CD4-positive, alpha-beta T cell (primary cell): Measurements from ENCODE around the gene SECTM1. TPM values are rescaled to one million over a fixed set of nuclear protein-coding genes. Genes with fewer than 3 reads are reported as not detected.
A peak's percentile ranks its signal among the peaks of the same experiment; 100 is the strongest.

Experiments used
- ATAC-seq: fragments of 200-7000 bp; cut with Tn5 transposase; one replicate; pipeline ENCODE4 v1.10.0; 2022; ENCODE audit warnings: mild to moderate bottlenecking; ENCODE audit not compliant: poor library complexity
- CTCF ChIA-PET: fragments of 350-600 bp; sonication (Branson Sonifier 250); formaldehyde crosslinking; loops from one replicate; lab custom pipeline; 2021; ENCODE audit warnings: antibody characterized with exemption, inconsistent platforms; lab: Charles Lee
- POLR2A ChIA-PET: fragments of 350-600 bp; sonication (Branson Sonifier 250); formaldehyde crosslinking; loops from one replicate; lab custom pipeline; 2021; ENCODE audit warnings: antibody characterized with exemption, inconsistent platforms; lab: Charles Lee
- DNase-seq, 14 experiments: peaks; one replicate each; pipeline ENCODE4 v3.0.0-alpha.2; 2013 to 2020; ENCODE audit warnings: mixed read lengths in 2 of 14
- H3K27ac ChIP-seq, 2 donors: one replicate each; pipeline versions ENCODE4 v1.5.1 to v1.7.0; 2013; ENCODE audit warnings: low read length in 2 of 2, low read depth in 1 of 2, mild to moderate bottlenecking in 1 of 2
- H3K27me3 ChIP-seq, 2 experiments: 1 replicate in 1 of 2; 2 replicates in 1 of 2; pipeline versions ENCODE4 v1.6.1 to v1.7.0; 2013; ENCODE audit warnings: low read length in 2 of 2, control low read depth in 1 of 2, mild to moderate bottlenecking in 1 of 2, moderate library complexity in 1 of 2; ENCODE audit not compliant: insufficient read depth in 2 of 2, control insufficient read depth in 1 of 2
- H3K36me3 ChIP-seq: one replicate; pipeline ENCODE4 v1.6.1; 2013; ENCODE audit warnings: low read length, control low read depth; ENCODE audit not compliant: insufficient read depth
- H3K4me1 ChIP-seq: one replicate; pipeline ENCODE4 v1.6.1; 2013; ENCODE audit warnings: low read length, control low read depth; ENCODE audit not compliant: insufficient read depth
- H3K4me3 ChIP-seq: one replicate; pipeline ENCODE4 v1.5.1; 2013; ENCODE audit warnings: mild to moderate bottlenecking, low read length, moderate library complexity
- H3K9me3 ChIP-seq, 2 experiments: 1 replicate in 1 of 2; 2 replicates in 1 of 2; pipeline versions ENCODE4 v1.6.1 to v1.7.0; 2013; ENCODE audit warnings: low read length in 2 of 2, mild to moderate bottlenecking in 2 of 2, control low read depth in 1 of 2, moderate library complexity in 1 of 2; ENCODE audit not compliant: control insufficient read depth in 1 of 2, insufficient read depth in 1 of 2
- H3K27ac Mint-ChIP-seq: one replicate; pipeline ENCODE4 v1.8.0; 2020; ENCODE audit warnings: mixed read lengths
- H3K27me3 Mint-ChIP-seq: one replicate; pipeline ENCODE4 v1.8.0; 2021; ENCODE audit warnings: mixed read lengths
- H3K36me3 Mint-ChIP-seq: one replicate; pipeline ENCODE4 v1.8.0; 2021; ENCODE audit warnings: low read depth, mixed read lengths
- H3K4me1 Mint-ChIP-seq: one replicate; pipeline ENCODE4 v1.8.0; 2021; ENCODE audit warnings: low read depth, mixed read lengths
- H3K4me3 Mint-ChIP-seq: one replicate; pipeline ENCODE4 v1.8.0; 2020; ENCODE audit warnings: mild to moderate bottlenecking, mixed read lengths
- H3K9me3 Mint-ChIP-seq: one replicate; pipeline ENCODE4 v1.8.0; 2020; ENCODE audit warnings: mixed read lengths
- CTCF ChIP-seq: fragments of 200-600 bp; IDR thresholded peaks from one replicate; pipeline ENCODE4 v1.8.0; 2022; ENCODE audit warnings: antibody characterized with exemption, mild to moderate bottlenecking
- intact Hi-C, 2 experiments: fragments of 100-400 bp; cut with DNase I in 1 of 2; cut with micrococcal nuclease in 1 of 2; formaldehyde crosslinking; loops; one replicate each; pipeline versions ENCODE4 v1.15.1 to v1.9.0; 2023 to 2025; cut with DNase I, micrococcal nuclease
- total RNA-seq, 174 experiments: library from RNA in 2 of 174; stranded (reverse) in 2 of 174; gene quantifications; one replicate each; pipeline ENCODE4 v1.2.3 and lab custom pipeline; 2021 to 2026

Gene SECTM1
- total RNA-seq, 2 experiments from 2014 or later = 2.1 to 3.1 TPM

GRCh38 chr17:82287868-82288801 is 45.4 kb downstream of the SECTM1 start:
- H3K9me3 ChIP-seq = peaks cover 0 to 4% of the 10 kb centered on the region in 2 experiments
- DNase-seq (no peak), ATAC-seq (no peak)
- Mint-ChIP-seq H3K36me3 (peaks cover 5% of the 10 kb centered on the region), H3K27me3 (no peaks in the 10 kb centered on the region), H3K9me3 (no peaks in the 10 kb centered on the region), H3K4me1 (peaks cover 17% of the 10 kb centered on the region), H3K4me3 (peak overlapping the region; percentile 20), H3K27ac (no peak overlapping the region)
- intact Hi-C loops = no loop called here
- ChIA-PET POLR2A (interaction anchor here (1.4 kb wide), 1 partner anchor 10 kb away, joined by 4 read pairs; no protein-coding TSS in a partner anchor), CTCF (no interaction called here)
- no peaks in the 10 kb centered on the region for H3K36me3 ChIP-seq
- no peak overlapping the region for H3K27ac ChIP-seq
- no peak for TF ChIP-seq CTCF
- H3K27me3 ChIP-seq = no peaks in the 10 kb centered on the region
- peaks cover 17% of the 10 kb centered on the region for H3K4me1 ChIP-seq
- H3K4me3 ChIP-seq = no peak overlapping the region

GRCh38 chr17:82287013-82287867 is 46.3 kb downstream of the SECTM1 start:
- ChIA-PET POLR2A (no interaction called here), CTCF (no interaction called here)
- H3K27ac ChIP-seq = no peak overlapping the region
- H3K4me3 ChIP-seq = no peak overlapping the region
- Mint-ChIP-seq H3K4me3 (no peak overlapping the region), H3K9me3 (no peaks in the 10 kb centered on the region), H3K36me3 (no peaks in the 10 kb centered on the region), H3K27ac (no peak overlapping the region), H3K4me1 (peaks cover 12% of the 10 kb centered on the region), H3K27me3 (no peaks in the 10 kb centered on the region)
- H3K36me3 ChIP-seq = no peaks in the 10 kb centered on the region
- peaks cover 23% of the 10 kb centered on the region for H3K4me1 ChIP-seq
- DNase-seq (no peak), ATAC-seq (no peak)
- H3K27me3 ChIP-seq = no peaks in the 10 kb centered on the region
- intact Hi-C loops = no loop called here
- peaks cover 0 to 4% of the 10 kb centered on the region in 2 experiments for H3K9me3 ChIP-seq
- TF ChIP-seq CTCF = no peak

GRCh38 chr17:82285141-82285540 is 48.4 kb downstream of the SECTM1 start:
- no peak overlapping the region for H3K27ac Mint-ChIP-seq
- POLR2A ChIA-PET = no interaction called here
- H3K4me3 Mint-ChIP-seq = no peak overlapping the region
- no peaks in the 10 kb centered on the region for H3K27me3 Mint-ChIP-seq
- DNase-seq (no peak), ATAC-seq (no peak)
- H3K36me3 ChIP-seq = no peaks in the 10 kb centered on the region
- no peak overlapping the region for H3K27ac ChIP-seq
- H3K9me3 ChIP-seq = peaks cover 0 to 4% of the 10 kb centered on the region in 2 experiments
- H3K27me3 ChIP-seq = no peaks in the 10 kb centered on the region
- H3K4me1 ChIP-seq = peaks cover 30% of the 10 kb centered on the region
- intact Hi-C loops = no loop called here
- no peaks in the 10 kb centered on the region for H3K9me3 Mint-ChIP-seq
- no peaks in the 10 kb centered on the region for H3K36me3 Mint-ChIP-seq
- no peak overlapping the region for H3K4me3 ChIP-seq
- peaks cover 13% of the 10 kb centered on the region for H3K4me1 Mint-ChIP-seq
- CTCF ChIA-PET = interaction anchor here (1.6 kb wide), 1 partner anchor 36 kb away, joined by 4 read pairs; no protein-coding TSS in a partner anchor
- TF ChIP-seq CTCF = no peak
